ENCODE measurements around the gene PPIA.

The PPIA gene

GRCh38 chr7:44791278-44792219 lies 4.9 kb upstream of the PPIA start:
- H3K4me2 ChIP-seq (ENCODE audit: low read length, poor library complexity, severe bottlenecking) = no peak overlapping the region
- DNase-seq = peak; percentile 62
- peak overlapping the region in 1 of 2 experiments; percentile 29 for H3K18ac ChIP-seq (ENCODE audit: low read depth in 1 of 2, low read length in 2 of 2)
- H2AK5ac ChIP-seq (ENCODE audit: low read length, severe bottlenecking) = peak overlapping the region; percentile 76
- WGBS = 86% methylated on average over 7 of the region's 8 CpGs
- H2AFZ ChIP-seq (ENCODE audit: low read depth, low read length) = no peak overlapping the region
- no peak overlapping the region for H3K4ac ChIP-seq (ENCODE audit: low read depth in 1 of 2, low read length in 2 of 2)
- H2BK12ac ChIP-seq (ENCODE audit: low read length in 2 of 2) = peak overlapping the region in 1 of 2 experiments; percentile 87
- no peak overlapping the region for H2BK15ac ChIP-seq (ENCODE audit: low read depth, poor library complexity, severe bottlenecking)
- H3K9me3 ChIP-seq (ENCODE audit: control insufficient read depth, low read length) = no peaks in the 10 kb centered on the region
- no peak overlapping the region for H2BK120ac ChIP-seq (ENCODE audit: low read depth, low read length)
- no peak overlapping the region for H2BK5ac ChIP-seq (ENCODE audit: low read depth, low read length, poor library complexity, severe bottlenecking)
- no peaks in the 10 kb centered on the region for H3K27me3 ChIP-seq (ENCODE audit: control insufficient read depth in 1 of 2, insufficient read depth in 1 of 2, low read length in 2 of 2)
- H3K79me1 ChIP-seq (replicated peaks; ENCODE audit: low read length, poor library complexity, severe bottlenecking) = peaks cover 3% of the 10 kb centered on the region
- H3K23ac ChIP-seq (ENCODE audit: low read length in 2 of 2) = no peak overlapping the region
- H4K8ac ChIP-seq (ENCODE audit: low read length) = no peak overlapping the region
- H3K27ac ChIP-seq (ENCODE audit: low read length, poor library complexity, severe bottlenecking) = peak overlapping the region; percentile 11
- H3K36me3 ChIP-seq (ENCODE audit: control insufficient read depth in 1 of 2, insufficient read depth in 2 of 2, low read depth in 1 of 2, low read length in 2 of 2) = no peaks in the 10 kb centered on the region
- H3K4me3 ChIP-seq (ENCODE audit: insufficient read depth in 1 of 2, low read depth in 1 of 2, low read length in 2 of 2) = no peak overlapping the region
- H4K91ac ChIP-seq (ENCODE audit: low read length) = no peak overlapping the region
- peaks cover 4% of the 10 kb centered on the region for H3K4me1 ChIP-seq (ENCODE audit: control insufficient read depth, insufficient read depth, low read depth, low read length)
- no peak overlapping the region for H3K14ac ChIP-seq (ENCODE audit: low read length in 2 of 2)
- H3K9ac ChIP-seq (ENCODE audit: low read length) = no peak overlapping the region

DNA sequence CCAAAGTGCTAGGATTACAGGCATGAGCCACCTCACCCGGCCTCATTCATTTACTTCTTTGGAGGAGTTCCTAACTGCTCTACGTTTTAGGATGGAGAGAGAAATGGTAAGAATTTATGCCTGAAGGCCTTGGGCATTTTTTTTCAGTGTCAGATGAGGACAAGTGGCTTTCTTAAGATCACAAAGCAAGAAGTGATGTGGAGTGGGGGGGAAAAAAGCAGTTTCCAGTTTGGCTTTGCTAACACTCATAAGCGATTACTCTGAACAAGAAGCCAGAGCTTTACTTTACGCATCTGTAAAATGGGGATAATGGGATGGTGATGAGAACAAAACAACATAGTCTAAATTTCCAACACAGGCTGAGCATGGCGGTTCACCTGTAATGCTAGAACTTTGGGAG lies 2.6 kb upstream of the PPIA start:
- WGBS = 92% methylated on average over 4 of the region's 5 CpGs
- Histone ChIP-seq H2AFZ (ENCODE audit: low read depth, low read length) (no peak overlapping the region), H3K9me3 (ENCODE audit: control insufficient read depth, low read length) (no peaks in the 10 kb centered on the region), H3K14ac (ENCODE audit: low read length in 2 of 2) (no peak overlapping the region), H3K4ac (ENCODE audit: low read depth in 1 of 2, low read length in 2 of 2) (no peak overlapping the region), H4K91ac (ENCODE audit: low read length) (no peak overlapping the region), H2AK5ac (ENCODE audit: low read length, severe bottlenecking) (no peak overlapping the region), H3K27me3 (ENCODE audit: control insufficient read depth in 1 of 2, insufficient read depth in 1 of 2, low read length in 2 of 2) (no peaks in the 10 kb centered on the region), H2BK15ac (ENCODE audit: low read depth, poor library complexity, severe bottlenecking) (no peak overlapping the region), H3K79me1 (replicated peaks; ENCODE audit: low read length, poor library complexity, severe bottlenecking) (peaks cover 3% of the 10 kb centered on the region), H2BK5ac (ENCODE audit: low read depth, low read length, poor library complexity, severe bottlenecking) (no peak overlapping the region), H3K4me2 (ENCODE audit: low read length, poor library complexity, severe bottlenecking) (no peak overlapping the region), H3K4me1 (ENCODE audit: control insufficient read depth, insufficient read depth, low read depth, low read length) (peaks cover 4% of the 10 kb centered on the region), H2BK120ac (ENCODE audit: low read depth, low read length) (no peak overlapping the region), H4K8ac (ENCODE audit: low read length) (no peak overlapping the region), H2BK12ac (ENCODE audit: low read length in 2 of 2) (no peak overlapping the region), H3K18ac (ENCODE audit: low read depth in 1 of 2, low read length in 2 of 2) (no peak overlapping the region), H3K9ac (ENCODE audit: low read length) (no peak overlapping the region), H3K4me3 (ENCODE audit: insufficient read depth in 1 of 2, low read depth in 1 of 2, low read length in 2 of 2) (no peak overlapping the region), H3K23ac (ENCODE audit: low read length in 2 of 2) (no peak overlapping the region), H3K36me3 (ENCODE audit: control insufficient read depth in 1 of 2, insufficient read depth in 2 of 2, low read depth in 1 of 2, low read length in 2 of 2) (peaks cover 0 to 10% of the 10 kb centered on the region in 2 experiments), H3K27ac (ENCODE audit: low read length, poor library complexity, severe bottlenecking) (no peak overlapping the region)
- no peak for DNase-seq

GRCh38 chr7:44794331-44794730 lies 2.1 kb upstream of the PPIA start:
- Histone ChIP-seq H3K79me1 (replicated peaks; ENCODE audit: low read length, poor library complexity, severe bottlenecking) (peaks cover 3% of the 10 kb centered on the region), H2BK120ac (ENCODE audit: low read depth, low read length) (no peak overlapping the region), H2AFZ (ENCODE audit: low read depth, low read length) (no peak overlapping the region), H3K14ac (ENCODE audit: low read length in 2 of 2) (no peak overlapping the region), H4K91ac (ENCODE audit: low read length) (no peak overlapping the region), H2AK5ac (ENCODE audit: low read length, severe bottlenecking) (no peak overlapping the region), H3K4me3 (ENCODE audit: insufficient read depth in 1 of 2, low read depth in 1 of 2, low read length in 2 of 2) (no peak overlapping the region), H3K9ac (ENCODE audit: low read length) (no peak overlapping the region), H3K23ac (ENCODE audit: low read length in 2 of 2) (no peak overlapping the region), H3K27me3 (ENCODE audit: control insufficient read depth in 1 of 2, insufficient read depth in 1 of 2, low read length in 2 of 2) (no peaks in the 10 kb centered on the region), H3K36me3 (ENCODE audit: control insufficient read depth in 1 of 2, insufficient read depth in 2 of 2, low read depth in 1 of 2, low read length in 2 of 2) (peaks cover 0 to 14% of the 10 kb centered on the region in 2 experiments), H3K9me3 (ENCODE audit: control insufficient read depth, low read length) (no peaks in the 10 kb centered on the region), H4K8ac (ENCODE audit: low read length) (no peak overlapping the region), H3K4ac (ENCODE audit: low read depth in 1 of 2, low read length in 2 of 2) (no peak overlapping the region), H2BK5ac (ENCODE audit: low read depth, low read length, poor library complexity, severe bottlenecking) (no peak overlapping the region), H3K18ac (ENCODE audit: low read depth in 1 of 2, low read length in 2 of 2) (no peak overlapping the region), H2BK12ac (ENCODE audit: low read length in 2 of 2) (no peak overlapping the region), H2BK15ac (ENCODE audit: low read depth, poor library complexity, severe bottlenecking) (no peak overlapping the region), H3K4me1 (ENCODE audit: control insufficient read depth, insufficient read depth, low read depth, low read length) (peaks cover 4% of the 10 kb centered on the region), H3K27ac (ENCODE audit: low read length, poor library complexity, severe bottlenecking) (no peak overlapping the region), H3K4me2 (ENCODE audit: low read length, poor library complexity, severe bottlenecking) (no peak overlapping the region)
- DNase-seq = no peak
- WGBS = 42% methylated on average over 3 of the region's 3 CpGs

GRCh38 chr7:44796034-44796503 lies 412 bp upstream of the PPIA start:
- peaks cover 3% of the 10 kb centered on the region for H3K79me1 ChIP-seq (replicated peaks; ENCODE audit: low read length, poor library complexity, severe bottlenecking)
- H3K27ac ChIP-seq (ENCODE audit: low read length, poor library complexity, severe bottlenecking) = peak overlapping the region; percentile 34
- no peak overlapping the region for H2BK15ac ChIP-seq (ENCODE audit: low read depth, poor library complexity, severe bottlenecking)
- peaks cover 9% of the 10 kb centered on the region for H3K4me1 ChIP-seq (ENCODE audit: control insufficient read depth, insufficient read depth, low read depth, low read length)
- no peak overlapping the region for H2BK5ac ChIP-seq (ENCODE audit: low read depth, low read length, poor library complexity, severe bottlenecking)
- peak; percentile 66 for DNase-seq
- no peak overlapping the region for H3K23ac ChIP-seq (ENCODE audit: low read length in 2 of 2)
- peak overlapping the region in 1 of 2 experiments; percentile 64 for H2BK12ac ChIP-seq (ENCODE audit: low read length in 2 of 2)
- under 1% methylated on average over 59 of the region's 59 CpGs for WGBS
- H3K4me2 ChIP-seq (ENCODE audit: low read length, poor library complexity, severe bottlenecking) = peak overlapping the region; percentile 51
- H3K9me3 ChIP-seq (ENCODE audit: control insufficient read depth, low read length) = no peaks in the 10 kb centered on the region
- no peak overlapping the region for H2AK5ac ChIP-seq (ENCODE audit: low read length, severe bottlenecking)
- H3K4me3 ChIP-seq (ENCODE audit: insufficient read depth in 1 of 2, low read depth in 1 of 2, low read length in 2 of 2) = peak overlapping the region; percentile 88 to 94
- H4K91ac ChIP-seq (ENCODE audit: low read length) = peak overlapping the region; percentile 95
- H3K4ac ChIP-seq (ENCODE audit: low read depth in 1 of 2, low read length in 2 of 2) = peak overlapping the region; percentile 5 to 42
- peak overlapping the region; percentile 85 for H2AFZ ChIP-seq (ENCODE audit: low read depth, low read length)
- H3K18ac ChIP-seq (ENCODE audit: low read depth in 1 of 2, low read length in 2 of 2) = peak overlapping the region; percentile 25 to 94
- H3K27me3 ChIP-seq (ENCODE audit: control insufficient read depth in 1 of 2, insufficient read depth in 1 of 2, low read length in 2 of 2) = no peaks in the 10 kb centered on the region
- peak overlapping the region; percentile 99 for H3K9ac ChIP-seq (ENCODE audit: low read length)
- peak overlapping the region; percentile 51 for H2BK120ac ChIP-seq (ENCODE audit: low read depth, low read length)
- H3K14ac ChIP-seq (ENCODE audit: low read length in 2 of 2) = peak overlapping the region in 1 of 2 experiments; percentile 50
- peaks cover 11 to 30% of the 10 kb centered on the region in 2 experiments for H3K36me3 ChIP-seq (ENCODE audit: control insufficient read depth in 1 of 2, insufficient read depth in 2 of 2, low read depth in 1 of 2, low read length in 2 of 2)
- H4K8ac ChIP-seq (ENCODE audit: low read length) = peak overlapping the region; percentile 87

Data from mesenchymal stem cell (in vitro differentiated cells and primary cell).